Trophoblast cell (in vitro differentiated cells and primary cell): ENCODE measurements around the gene RBFOX1.

Experiments used
- DNase-seq, 2 donors: peaks; one replicate each; pipeline ENCODE4 v3.0.0-alpha.2; 2016
- H2AFZ ChIP-seq: 2 replicates; pipeline ENCODE4 v1.6.1; 2013; ENCODE audit warnings: low read length, moderate library complexity, mild to moderate bottlenecking; ENCODE audit not compliant: insufficient read depth, poor library complexity
- H2AK5ac ChIP-seq: 2 replicates; pipeline ENCODE4 v1.6.1; 2013; ENCODE audit warnings: mild to moderate bottlenecking, low read length
- H2BK120ac ChIP-seq: 2 replicates; pipeline ENCODE4 v1.6.1; 2013; ENCODE audit warnings: low read length, mild to moderate bottlenecking, moderate library complexity; ENCODE audit not compliant: insufficient read depth, poor library complexity
- H2BK12ac ChIP-seq: 2 replicates; pipeline ENCODE4 v1.6.1; 2013; ENCODE audit warnings: mild to moderate bottlenecking, low read length, moderate library complexity
- H2BK5ac ChIP-seq: 2 replicates; pipeline ENCODE4 v1.6.1; 2013; ENCODE audit warnings: low read length, low read depth, moderate library complexity, mild to moderate bottlenecking; ENCODE audit not compliant: poor library complexity
- H3K14ac ChIP-seq: 2 replicates; pipeline ENCODE4 v1.6.1; 2013; ENCODE audit warnings: mild to moderate bottlenecking, low read length
- H3K18ac ChIP-seq: 2 replicates; pipeline ENCODE4 v1.6.1; 2013; ENCODE audit warnings: mild to moderate bottlenecking, low read length
- H3K23ac ChIP-seq: 2 replicates; pipeline ENCODE4 v1.6.1; 2013; ENCODE audit warnings: low read length
- H3K27ac ChIP-seq: 2 replicates; pipeline ENCODE4 v1.5.1; 2013; ENCODE audit warnings: low read depth, mild to moderate bottlenecking, inconsistent platforms, low read length, moderate library complexity
- H3K27me3 ChIP-seq: 2 replicates; pipeline ENCODE4 v1.6.1; 2013; ENCODE audit warnings: inconsistent platforms, mild to moderate bottlenecking, low read length, moderate library complexity; ENCODE audit not compliant: insufficient read depth
- H3K36me3 ChIP-seq, 2 experiments: 1 replicate in 1 of 2; 2 replicates in 1 of 2; pipeline ENCODE4 v1.6.1; 2013; ENCODE audit warnings: low read length in 2 of 2, mild to moderate bottlenecking in 2 of 2, moderate library complexity in 1 of 2; ENCODE audit not compliant: insufficient read depth in 2 of 2, control insufficient read depth in 1 of 2
- H3K4ac ChIP-seq: 2 replicates; pipeline ENCODE4 v1.6.1; 2013; ENCODE audit warnings: low read depth, mild to moderate bottlenecking, low read length, moderate library complexity
- H3K4me1 ChIP-seq, 2 experiments: 1 replicate in 1 of 2; 2 replicates in 1 of 2; pipeline ENCODE4 v1.6.1; 2013; ENCODE audit warnings: low read length in 2 of 2, mild to moderate bottlenecking in 2 of 2, moderate library complexity in 1 of 2; ENCODE audit not compliant: insufficient read depth in 2 of 2, control insufficient read depth in 1 of 2
- H3K4me2 ChIP-seq: 2 replicates; pipeline ENCODE4 v1.6.1; 2013; ENCODE audit warnings: inconsistent platforms, mild to moderate bottlenecking, low read length, moderate library complexity
- H3K4me3 ChIP-seq: 2 replicates; pipeline ENCODE4 v1.5.1; 2013; ENCODE audit warnings: mild to moderate bottlenecking, low read depth, low read length, inconsistent platforms
- H3K79me1 ChIP-seq: one replicate; pipeline ENCODE4 v1.6.1; 2013; ENCODE audit warnings: low read length
- H3K79me2 ChIP-seq: 2 replicates; pipeline ENCODE4 v1.6.1; 2013; ENCODE audit warnings: low read length, mild to moderate bottlenecking; ENCODE audit not compliant: control insufficient read depth, insufficient read depth, poor library complexity
- H3K9ac ChIP-seq: 2 replicates; pipeline ENCODE4 v1.6.1; 2013; ENCODE audit warnings: mild to moderate bottlenecking, low read length
- H3K9me3 ChIP-seq: 2 replicates; pipeline ENCODE4 v1.6.1; 2013; ENCODE audit warnings: low read depth, mild to moderate bottlenecking, control low read depth, inconsistent platforms, low read length; ENCODE audit not compliant: insufficient read depth
- H4K12ac ChIP-seq: 2 replicates; pipeline ENCODE4 v1.6.1; 2013; ENCODE audit warnings: low read depth, mild to moderate bottlenecking, low read length, moderate library complexity
- H4K8ac ChIP-seq: 2 replicates; pipeline ENCODE4 v1.6.1; 2013; ENCODE audit warnings: low read depth, mild to moderate bottlenecking, low read length, moderate library complexity
- H4K91ac ChIP-seq: one replicate; pipeline ENCODE4 v1.6.1; 2013; ENCODE audit warnings: low read depth, mild to moderate bottlenecking, low read length, moderate library complexity
- WGBS: extraction: QIAGEN DNeasy Blood & Tissue Kit; methylation state at CpG from one replicate; pipeline ENCODE4 v1.1.7; 2013; ENCODE audit warnings: missing lambda C conversion rate; ENCODE audit not compliant: insufficient read length, insufficient coverage; ENCODE audit errors: extremely low coverage; 5-methylcytosine and 5-hydroxymethylcytosine counted together

The RBFOX1 gene

GRCh38 chr16:7482032-7482431 is 149.4 kb downstream of the RBFOX1 start:
- no CpG with 5 or more reads among the region's 10 CpGs for WGBS
- no peak overlapping the region for H3K4me2 ChIP-seq
- H2AFZ ChIP-seq, result no peak overlapping the region
- no peak overlapping the region for H3K9ac ChIP-seq
- H2AK5ac ChIP-seq, result no peak overlapping the region
- H3K18ac ChIP-seq, result no peak overlapping the region
- no peak overlapping the region for H3K14ac ChIP-seq
- H3K27ac ChIP-seq, result no peak overlapping the region
- no peaks in the 10 kb centered on the region for H3K79me1 ChIP-seq
- no peak overlapping the region for H3K4ac ChIP-seq
- H3K23ac ChIP-seq, result no peak overlapping the region
- no peaks in the 10 kb centered on the region for H3K4me1 ChIP-seq
- H4K8ac ChIP-seq, result no peak overlapping the region
- no peak overlapping the region for H3K4me3 ChIP-seq
- H2BK12ac ChIP-seq, result no peak overlapping the region
- H3K9me3 ChIP-seq, result no peaks in the 10 kb centered on the region
- no peak overlapping the region for H4K91ac ChIP-seq
- no peaks in the 10 kb centered on the region for H3K27me3 ChIP-seq
- no peak overlapping the region for H2BK5ac ChIP-seq
- DNase-seq, result no peak
- no peak overlapping the region for H4K12ac ChIP-seq
- H3K36me3 ChIP-seq, result no peaks in the 10 kb centered on the region
- H3K79me2 ChIP-seq, result no peaks in the 10 kb centered on the region
- H2BK120ac ChIP-seq, result no peak overlapping the region

DNA sequence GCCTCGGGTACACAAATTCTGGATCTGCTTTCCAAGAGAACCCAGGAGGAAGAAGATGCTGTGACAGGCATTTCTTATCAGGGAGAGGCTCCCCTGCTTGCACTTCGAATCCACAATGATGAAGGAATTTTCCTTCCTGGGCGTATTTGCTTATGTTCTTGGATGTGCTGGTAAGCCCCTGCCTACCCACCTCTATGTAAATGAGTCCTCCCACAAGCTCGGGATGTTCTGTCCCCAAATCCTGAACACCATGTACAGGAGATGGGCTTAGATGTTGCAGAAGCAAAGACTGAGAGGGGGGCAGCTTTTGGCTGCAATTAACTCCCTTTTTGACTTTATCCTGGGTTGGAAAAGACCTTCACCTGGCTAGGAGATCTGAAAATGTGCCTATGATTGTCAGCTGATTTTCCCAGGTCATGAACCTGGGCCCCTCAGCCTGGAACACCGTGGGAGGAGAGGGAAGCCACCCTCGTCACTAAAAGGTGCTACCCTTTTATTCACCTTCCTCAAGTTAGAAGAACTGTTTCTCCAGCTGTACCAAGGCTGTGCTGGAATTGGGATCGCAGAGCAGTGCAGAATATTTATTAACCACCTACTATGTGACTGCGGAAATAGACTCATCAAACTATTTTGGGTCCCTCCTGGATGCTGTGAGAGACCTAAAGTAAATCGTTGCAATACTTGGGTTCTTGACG is 150.1 kb downstream of the RBFOX1 start:
- Histone ChIP-seq H3K18ac (no peak overlapping the region), H4K8ac (no peak overlapping the region), H4K12ac (no peak overlapping the region), H3K9ac (no peak overlapping the region), H3K4me2 (no peak overlapping the region), H2AFZ (no peak overlapping the region), H3K27me3 (no peaks in the 10 kb centered on the region), H3K4ac (no peak overlapping the region), H3K36me3 (no peaks in the 10 kb centered on the region), H3K4me1 (no peaks in the 10 kb centered on the region), H4K91ac (no peak overlapping the region), H2BK12ac (no peak overlapping the region), H2BK5ac (no peak overlapping the region), H3K4me3 (no peak overlapping the region), H3K27ac (no peak overlapping the region), H2AK5ac (no peak overlapping the region), H3K79me1 (no peaks in the 10 kb centered on the region), H3K14ac (no peak overlapping the region), H2BK120ac (no peak overlapping the region), H3K9me3 (no peaks in the 10 kb centered on the region), H3K23ac (no peak overlapping the region), H3K79me2 (no peaks in the 10 kb centered on the region)
- no peak for DNase-seq
- no CpG with 5 or more reads among the region's 10 CpGs for WGBS

- H3K4me3 ChIP-seq, result no peak overlapping the region
- H3K9ac ChIP-seq, result no peak overlapping the region
- no peak overlapping the region for H3K4ac ChIP-seq
- no peak overlapping the region for H4K12ac ChIP-seq
- H3K9me3 ChIP-seq, result no peaks in the 10 kb centered on the region
- no peak overlapping the region for H2BK12ac ChIP-seq
- no peak for DNase-seq
- H4K8ac ChIP-seq, result no peak overlapping the region
- no peaks in the 10 kb centered on the region for H3K4me1 ChIP-seq
- no peaks in the 10 kb centered on the region for H3K27me3 ChIP-seq
- H2AK5ac ChIP-seq, result no peak overlapping the region
- no peak overlapping the region for H3K18ac ChIP-seq
- no peak overlapping the region for H2AFZ ChIP-seq
- H3K4me2 ChIP-seq, result no peak overlapping the region
- WGBS, result no CpG with 5 or more reads among the region's 12 CpGs
- H3K27ac ChIP-seq, result no peak overlapping the region
- no peak overlapping the region for H2BK120ac ChIP-seq
- no peaks in the 10 kb centered on the region for H3K79me2 ChIP-seq
- no peaks in the 10 kb centered on the region for H3K36me3 ChIP-seq
- H4K91ac ChIP-seq, result no peak overlapping the region
- H3K14ac ChIP-seq, result no peak overlapping the region
- no peak overlapping the region for H3K23ac ChIP-seq
- no peaks in the 10 kb centered on the region for H3K79me1 ChIP-seq
- H2BK5ac ChIP-seq, result no peak overlapping the region
Observed at GRCh38 chr16:7487574-7488323, 155.1 kb downstream of the RBFOX1 start.

GRCh38 chr16:7492122-7492521 is 159.5 kb downstream of the RBFOX1 start:
- no peak overlapping the region for H3K4ac ChIP-seq
- H3K27me3 ChIP-seq, result no peaks in the 10 kb centered on the region
- H3K79me1 ChIP-seq, result no peaks in the 10 kb centered on the region
- H3K4me3 ChIP-seq, result no peak overlapping the region
- no peak overlapping the region for H3K14ac ChIP-seq
- no peak overlapping the region for H2BK120ac ChIP-seq
- H3K27ac ChIP-seq, result no peak overlapping the region
- no peaks in the 10 kb centered on the region for H3K79me2 ChIP-seq
- H3K4me1 ChIP-seq, result no peaks in the 10 kb centered on the region
- H3K4me2 ChIP-seq, result no peak overlapping the region
- H2BK5ac ChIP-seq, result no peak overlapping the region
- H3K23ac ChIP-seq, result no peak overlapping the region
- H4K91ac ChIP-seq, result no peak overlapping the region
- no peak overlapping the region for H3K9ac ChIP-seq
- H3K36me3 ChIP-seq, result no peaks in the 10 kb centered on the region
- no peaks in the 10 kb centered on the region for H3K9me3 ChIP-seq
- WGBS, result no CpG with 5 or more reads among the region's 1 CpG
- no peak overlapping the region for H3K18ac ChIP-seq
- no peak overlapping the region for H2AFZ ChIP-seq
- no peak for DNase-seq
- no peak overlapping the region for H4K8ac ChIP-seq
- H4K12ac ChIP-seq, result no peak overlapping the region
- H2BK12ac ChIP-seq, result no peak overlapping the region
- H2AK5ac ChIP-seq, result no peak overlapping the region
